ENCODE data around the gene CLDN16. TPM values are rescaled to one million over a fixed set of nuclear protein-coding genes. Genes with fewer than 3 reads are reported as not detected.

CLDN16 gene
- total RNA-seq, 1 experiment from 2014 or later, result not detected

- H3K9me3 Mint-ChIP-seq, result no peaks in the 10 kb centered on the region
- CTCF ChIA-PET, result no interaction called here
Observed at GRCh38 chr3:190426806-190427507, 39.0 kb downstream of the CLDN16 start.

More at GRCh38 chr3:190426806-190427507, 39.0 kb downstream of the CLDN16 start:
- H3K4me3 Mint-ChIP-seq, result no peak overlapping the region
- H3K27ac Mint-ChIP-seq, result no peak overlapping the region
- H3K4me1 Mint-ChIP-seq, result no peaks in the 10 kb centered on the region
- DNase-seq (ENCODE audit: low spot score) (no peak), ATAC-seq (no peak)
- no peaks in the 10 kb centered on the region for H3K36me3 Mint-ChIP-seq
- H3K27me3 Mint-ChIP-seq (ENCODE audit: low read depth), result no peaks in the 10 kb centered on the region
- POLR2A ChIA-PET, result no interaction called here
- TF ChIP-seq CDX4 (CRISPR knock-in tag; IDR thresholded peaks at IDR 0.05; ENCODE audit: borderline replicate concordance) (no peak), TEAD4 (CRISPR knock-in tag; IDR thresholded peaks at IDR 0.05) (no peak), ARID4B (CRISPR knock-in tag; IDR thresholded peaks at IDR 0.05; ENCODE audit: borderline replicate concordance) (no peak), USF2 (CRISPR knock-in tag; IDR thresholded peaks at IDR 0.05) (no peak), ZNF219 (CRISPR knock-in tag; IDR thresholded peaks at IDR 0.05; ENCODE audit: borderline replicate concordance) (no peak), RELA (CRISPR knock-in tag; IDR thresholded peaks at IDR 0.05; ENCODE audit: borderline replicate concordance) (no peak), KAT7 (CRISPR knock-in tag; IDR thresholded peaks at IDR 0.05; ENCODE audit: borderline replicate concordance) (no peak), ZNF425 (CRISPR knock-in tag; conservative IDR thresholded peaks at IDR 0.05) (no peak), TEAD1 (CRISPR knock-in tag; IDR thresholded peaks at IDR 0.05) (no peak), ZNF423 (CRISPR knock-in tag; IDR thresholded peaks at IDR 0.05) (no peak), NFATC4 (CRISPR knock-in tag; IDR thresholded peaks at IDR 0.05) (no peak), E2F1 (CRISPR knock-in tag; IDR thresholded peaks at IDR 0.05) (no peak), ETV6 (CRISPR knock-in tag; IDR thresholded peaks at IDR 0.05) (no peak), ZSCAN18 (CRISPR knock-in tag; IDR thresholded peaks at IDR 0.05) (no peak)

All from WTC11 (cell line).